ENCODE measurements around the gene KLHDC9. TPM values are rescaled to one million over a fixed set of nuclear protein-coding genes. Genes with fewer than 3 reads are reported as not detected.

KLHDC9 gene
- total RNA-seq, 1 donor from 2014 or later: 10.9 TPM

GRCh38 chr1:161081519-161081918, 16.6 kb upstream of the KLHDC9 start:
- no peak for TF ChIP-seq CTCF (IDR thresholded peaks at IDR 0.05; ENCODE audit: partially characterized antibody, unreplicated experiment)
- H3K36me3 Mint-ChIP-seq (ENCODE audit: unreplicated experiment): peaks cover 5% of the 10 kb centered on the region
- H3K4me3 Mint-ChIP-seq (ENCODE audit: unreplicated experiment): no peak overlapping the region
- H3K27me3 Mint-ChIP-seq (ENCODE audit: unreplicated experiment): peaks cover 22% of the 10 kb centered on the region
- H3K9me3 Mint-ChIP-seq (ENCODE audit: unreplicated experiment): peaks cover 20% of the 10 kb centered on the region
- no peak for DNase-seq
- H3K4me1 Mint-ChIP-seq (ENCODE audit: low read depth, unreplicated experiment): peaks cover 14% of the 10 kb centered on the region
- H3K27ac Mint-ChIP-seq (ENCODE audit: unreplicated experiment): peak overlapping the region; percentile 70

GRCh38 chr1:161082483-161082882, 15.7 kb upstream of the KLHDC9 start:
- DNase-seq: no peak
- Mint-ChIP-seq H3K27me3 (ENCODE audit: unreplicated experiment) (peaks cover 22% of the 10 kb centered on the region), H3K27ac (ENCODE audit: unreplicated experiment) (no peak overlapping the region), H3K36me3 (ENCODE audit: unreplicated experiment) (peaks cover 5% of the 10 kb centered on the region), H3K4me3 (ENCODE audit: unreplicated experiment) (no peak overlapping the region), H3K9me3 (ENCODE audit: unreplicated experiment) (peaks cover 20% of the 10 kb centered on the region), H3K4me1 (ENCODE audit: low read depth, unreplicated experiment) (peaks cover 14% of the 10 kb centered on the region)
- no peak for TF ChIP-seq CTCF (IDR thresholded peaks at IDR 0.05; ENCODE audit: partially characterized antibody, unreplicated experiment)

GRCh38 chr1:161082996-161083747, 15.0 kb upstream of the KLHDC9 start:
- peaks cover 20% of the 10 kb centered on the region for H3K9me3 Mint-ChIP-seq (ENCODE audit: unreplicated experiment)
- H3K27ac Mint-ChIP-seq (ENCODE audit: unreplicated experiment): peak overlapping the region; percentile 66

GRCh38 chr1:161083748-161084596, 14.2 kb upstream of the KLHDC9 start:
- Mint-ChIP-seq H3K27me3 (ENCODE audit: unreplicated experiment) (peaks cover 23% of the 10 kb centered on the region), H3K4me3 (ENCODE audit: unreplicated experiment) (no peak overlapping the region), H3K36me3 (ENCODE audit: unreplicated experiment) (peaks cover 4% of the 10 kb centered on the region), H3K4me1 (ENCODE audit: low read depth, unreplicated experiment) (peaks cover 14% of the 10 kb centered on the region), H3K27ac (ENCODE audit: unreplicated experiment) (peak overlapping the region; percentile 39), H3K9me3 (ENCODE audit: unreplicated experiment) (peaks cover 19% of the 10 kb centered on the region)
- TF ChIP-seq CTCF (IDR thresholded peaks at IDR 0.05; ENCODE audit: partially characterized antibody, unreplicated experiment): no peak
- no peak for DNase-seq

More at GRCh38 chr1:161082996-161083747, 15.0 kb upstream of the KLHDC9 start:
- no peak overlapping the region for H3K4me3 Mint-ChIP-seq (ENCODE audit: unreplicated experiment)
- no peak for TF ChIP-seq CTCF (IDR thresholded peaks at IDR 0.05; ENCODE audit: partially characterized antibody, unreplicated experiment)
- peak; percentile 61 for DNase-seq
- H3K4me1 Mint-ChIP-seq (ENCODE audit: low read depth, unreplicated experiment): peaks cover 14% of the 10 kb centered on the region
- peaks cover 22% of the 10 kb centered on the region for H3K27me3 Mint-ChIP-seq (ENCODE audit: unreplicated experiment)
- peaks cover 5% of the 10 kb centered on the region for H3K36me3 Mint-ChIP-seq (ENCODE audit: unreplicated experiment)

Data from glutamatergic neuron (in vitro differentiated cells).